Left hindlimb (tissue), 1 donor: ENCODE measurements around the gene GPR32.
A peak's percentile ranks its signal among the peaks of the same experiment; 100 is the strongest.

Experiments
- DNase-seq: peaks from one replicate; pipeline ENCODE4 v3.0.0-alpha.2; 2018

The GPR32 gene

DNA sequence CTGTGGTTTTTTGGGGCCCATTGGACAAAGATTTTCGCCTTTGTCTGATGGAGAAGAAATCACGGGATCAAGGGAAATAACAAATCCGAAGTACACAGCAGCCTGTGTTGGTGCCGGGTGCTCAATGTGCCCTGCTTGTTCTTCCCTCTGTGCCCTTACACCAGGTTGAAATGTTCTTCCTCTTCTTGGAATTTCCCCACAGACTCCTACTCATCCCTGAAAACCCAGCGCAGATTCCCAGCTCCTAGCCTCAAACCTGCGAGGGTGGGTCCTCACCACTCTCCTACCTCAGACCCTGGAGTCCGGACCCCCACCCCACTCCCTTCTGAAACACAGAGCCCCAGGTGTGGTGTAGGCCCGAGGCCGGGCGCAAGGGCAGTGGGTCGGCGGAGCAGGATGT, 15.1 kb downstream of the GPR32 start:
- DNase-seq, result no peak

DNA sequence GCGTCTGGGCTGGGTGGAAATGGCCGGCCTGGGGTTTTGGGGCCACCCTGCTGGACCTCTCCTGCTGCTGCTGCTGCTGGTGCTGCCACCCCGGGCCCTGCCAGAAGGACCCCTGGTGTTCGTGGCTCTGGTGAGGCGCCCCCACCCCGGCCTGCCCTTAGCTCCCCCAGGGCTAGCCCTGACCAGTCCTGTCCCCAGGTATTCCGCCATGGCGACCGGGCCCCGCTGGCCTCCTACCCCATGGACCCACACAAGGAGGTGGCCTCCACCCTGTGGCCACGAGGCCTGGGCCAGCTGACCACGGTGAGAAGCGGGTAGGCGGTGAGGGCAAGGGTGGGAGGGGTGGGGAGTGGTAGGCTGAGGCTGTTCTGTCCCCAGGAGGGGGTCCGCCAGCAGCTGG, 20.1 kb downstream of the GPR32 start, which contains the start of gene ACP4:
TSS of gene ACP4 (plus strand) at position 20 of the 400 bp plus-strand sequence. CDS start at position 20, 0 bp downstream.
- no peak for DNase-seq

DNA sequence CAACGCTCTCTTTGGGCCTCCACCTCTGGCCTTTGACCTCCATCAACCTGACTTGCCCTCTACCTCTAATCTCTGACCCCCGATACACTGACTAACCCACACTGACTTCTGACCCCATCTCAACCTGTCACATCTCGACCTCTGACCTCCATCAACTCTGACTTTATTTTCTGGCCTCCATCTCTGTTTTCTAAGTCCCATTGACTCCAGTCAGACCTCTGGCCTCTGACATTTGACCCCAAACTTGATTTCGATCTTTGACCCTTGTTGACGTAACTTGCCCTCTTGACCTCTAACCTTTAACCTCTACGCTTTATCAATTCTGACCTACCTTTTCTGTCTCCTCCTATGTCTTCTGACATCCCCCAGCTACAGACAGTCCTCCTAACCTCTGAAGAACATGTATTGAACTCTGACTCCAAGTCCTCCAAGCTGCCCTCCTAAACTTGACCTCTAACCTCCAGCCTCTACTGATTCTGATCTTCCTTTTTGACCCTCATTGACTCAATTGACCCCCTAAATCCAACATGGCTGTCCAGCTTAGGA, 20.7 kb downstream of the GPR32 start:
- no peak for DNase-seq

DNA sequence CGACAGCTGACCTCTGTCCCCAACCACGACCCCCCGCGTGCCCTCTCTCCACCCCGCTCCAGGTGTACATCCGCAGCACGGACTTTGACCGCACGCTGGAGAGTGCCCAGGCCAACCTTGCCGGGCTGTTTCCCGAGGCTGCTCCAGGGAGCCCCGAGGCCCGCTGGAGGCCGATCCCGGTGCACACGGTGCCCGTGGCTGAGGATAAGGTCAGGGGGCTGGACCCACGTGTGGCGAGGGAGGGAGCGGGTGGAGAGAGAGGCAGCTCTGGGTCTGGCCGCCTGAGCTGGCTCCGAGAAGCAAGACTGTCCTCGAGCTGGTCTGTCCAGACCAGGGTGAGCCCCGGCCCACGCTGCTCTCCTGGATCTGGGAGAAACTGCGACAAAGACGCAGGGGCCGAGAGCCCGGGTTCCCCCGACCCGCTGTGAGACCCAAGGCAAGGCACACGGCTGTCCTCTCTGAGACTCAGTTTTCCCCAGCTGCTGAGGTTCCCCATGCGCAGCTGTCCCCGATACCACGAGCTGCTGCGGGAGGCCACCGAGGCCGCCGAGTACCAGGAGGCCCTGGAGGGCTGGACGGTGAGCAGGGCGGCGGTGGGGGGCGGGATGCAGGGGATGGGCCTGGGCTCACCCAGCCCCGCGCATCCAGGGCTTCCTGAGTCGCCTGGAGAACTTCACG, 21.5 kb downstream of the GPR32 start:
- DNase-seq, result no peak

DNA sequence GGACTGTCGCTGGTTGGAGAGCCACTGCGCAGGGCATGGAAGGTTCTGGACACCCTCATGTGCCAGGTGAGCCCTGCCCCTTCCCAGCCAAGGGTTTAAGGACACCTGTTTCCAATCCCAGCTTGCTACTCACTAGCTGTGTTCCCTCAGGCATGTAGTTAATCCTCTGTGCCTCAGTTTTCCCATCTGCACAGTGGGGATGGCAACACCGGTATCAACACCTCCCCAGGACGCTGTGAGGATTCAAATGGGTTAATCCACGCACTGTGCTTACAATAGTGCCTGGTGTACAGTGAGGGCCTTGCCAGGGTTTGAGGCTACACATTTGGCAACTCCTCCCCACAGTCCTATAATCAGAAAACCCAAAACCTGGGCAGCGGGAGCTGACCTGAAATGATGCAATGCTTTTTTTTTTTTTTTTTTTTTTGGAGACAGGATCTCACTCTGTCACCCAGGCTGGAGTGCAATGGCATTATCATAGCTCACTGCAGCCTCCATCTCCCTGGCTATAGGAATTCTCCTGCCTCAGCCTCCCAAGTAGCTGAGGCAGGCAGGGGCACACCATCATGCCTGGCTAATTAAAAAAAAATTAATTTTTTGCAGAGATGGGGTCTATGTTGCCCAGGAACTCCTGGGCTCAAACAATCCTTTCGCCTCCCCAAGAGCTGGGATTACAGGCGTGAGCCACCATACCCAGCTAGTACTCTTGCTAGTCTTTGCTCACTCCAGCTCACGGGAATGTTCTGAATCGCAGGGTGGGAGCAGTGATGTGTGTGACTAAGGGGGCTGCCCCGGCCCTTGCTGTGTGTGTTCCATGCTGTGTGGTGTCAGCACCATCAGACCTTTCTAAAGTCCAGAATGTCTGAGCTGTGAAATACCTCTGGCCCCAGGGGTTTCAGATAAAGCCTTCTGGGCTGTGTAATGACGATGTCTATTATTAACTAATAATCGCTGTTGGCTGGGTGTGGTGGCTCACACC, 22.3 kb downstream of the GPR32 start:
- DNase-seq, result no peak

DNA sequence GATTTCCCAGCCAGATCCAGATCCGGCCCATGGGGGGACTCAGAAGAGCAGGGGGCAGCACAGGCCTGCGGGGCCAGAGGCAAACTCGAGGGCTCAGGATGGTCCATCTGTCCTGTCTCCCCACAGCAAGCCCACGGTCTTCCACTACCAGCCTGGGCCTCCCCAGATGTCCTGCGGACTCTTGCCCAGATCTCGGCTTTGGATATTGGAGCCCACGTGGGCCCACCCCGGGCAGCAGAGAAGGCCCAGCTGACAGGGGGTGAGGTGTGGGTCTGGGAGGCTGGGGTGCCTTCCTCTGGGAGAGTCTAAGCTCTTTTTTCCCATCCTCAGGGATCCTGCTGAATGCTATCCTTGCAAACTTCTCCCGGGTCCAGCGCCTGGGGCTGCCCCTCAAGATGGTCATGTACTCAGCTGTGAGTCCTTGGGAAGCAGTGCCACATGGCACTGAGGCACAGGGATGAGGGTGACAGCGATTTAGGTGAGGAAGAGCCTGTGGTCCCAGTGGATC, 23.3 kb downstream of the GPR32 start:
- no peak for DNase-seq

DNA sequence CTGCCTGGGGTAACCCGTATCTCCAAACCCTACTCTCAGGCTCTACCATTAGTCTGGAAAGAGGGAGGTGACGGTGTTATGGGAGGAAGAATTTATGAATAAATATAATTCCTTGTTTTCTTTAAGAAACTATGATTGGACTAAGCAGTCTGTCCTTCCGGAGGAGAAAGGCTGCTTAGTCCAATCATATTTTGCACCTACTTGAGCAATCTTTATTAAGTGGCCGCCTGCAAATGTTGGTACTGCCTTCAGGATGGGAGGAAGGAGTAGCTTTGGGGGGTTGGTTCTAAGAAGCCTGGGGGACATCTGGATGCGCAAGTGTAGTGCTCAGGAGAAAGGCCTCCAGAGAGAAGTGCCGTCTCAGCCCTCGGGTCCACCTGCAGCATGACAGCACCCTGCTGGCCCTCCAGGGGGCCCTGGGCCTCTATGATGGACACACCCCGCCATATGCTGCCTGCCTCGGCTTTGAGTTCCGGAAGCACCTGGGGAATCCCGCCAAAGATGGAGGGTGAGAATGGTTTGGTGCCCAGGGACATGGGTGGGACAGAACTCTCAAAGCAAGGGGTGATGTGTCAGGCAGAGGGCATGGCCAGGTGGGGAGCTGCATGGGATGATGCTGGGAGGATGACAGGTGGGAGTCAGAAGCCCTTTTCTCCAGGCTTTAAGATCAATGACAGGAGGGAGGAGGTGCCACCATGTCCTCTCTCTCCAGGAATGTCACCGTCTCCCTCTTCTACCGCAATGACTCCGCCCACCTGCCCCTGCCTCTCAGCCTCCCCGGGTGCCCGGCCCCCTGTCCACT, 24.0 kb downstream of the GPR32 start:
- DNase-seq, result no peak

DNA sequence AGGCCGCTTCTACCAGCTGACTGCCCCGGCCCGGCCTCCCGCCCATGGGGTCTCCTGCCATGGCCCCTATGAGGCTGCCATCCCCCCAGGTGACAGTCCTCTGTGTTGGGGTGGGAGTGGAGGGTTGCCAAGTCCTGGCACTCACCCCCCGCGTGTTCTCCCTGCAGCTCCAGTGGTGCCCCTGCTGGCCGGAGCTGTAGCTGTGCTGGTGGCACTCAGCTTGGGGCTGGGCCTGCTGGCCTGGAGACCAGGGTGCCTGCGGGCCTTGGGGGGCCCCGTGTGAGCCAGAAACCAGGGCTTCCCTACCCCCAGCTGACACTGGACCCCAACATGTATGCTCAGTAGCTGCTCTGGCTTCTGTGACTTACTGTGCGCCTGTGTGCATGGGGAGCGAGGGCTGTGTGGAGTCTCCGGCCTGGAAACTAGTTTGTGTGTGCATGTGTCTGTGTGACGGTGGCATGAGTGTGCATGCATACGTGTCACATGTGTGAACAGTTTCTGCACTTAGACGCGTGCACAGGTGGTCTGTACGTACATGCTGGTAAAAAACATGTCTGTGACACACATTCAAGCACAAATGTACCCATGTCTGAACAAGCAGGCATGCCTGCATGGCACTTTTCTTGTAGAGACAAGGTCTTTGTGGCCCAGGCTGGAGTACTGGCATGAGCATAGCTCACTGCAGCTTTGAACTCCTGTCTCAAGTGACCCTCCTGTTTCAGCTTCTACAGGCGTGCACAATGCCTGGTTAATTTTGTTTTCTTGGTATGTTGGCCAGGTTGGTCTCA, 24.8 kb downstream of the GPR32 start:
- no peak for DNase-seq

DNA sequence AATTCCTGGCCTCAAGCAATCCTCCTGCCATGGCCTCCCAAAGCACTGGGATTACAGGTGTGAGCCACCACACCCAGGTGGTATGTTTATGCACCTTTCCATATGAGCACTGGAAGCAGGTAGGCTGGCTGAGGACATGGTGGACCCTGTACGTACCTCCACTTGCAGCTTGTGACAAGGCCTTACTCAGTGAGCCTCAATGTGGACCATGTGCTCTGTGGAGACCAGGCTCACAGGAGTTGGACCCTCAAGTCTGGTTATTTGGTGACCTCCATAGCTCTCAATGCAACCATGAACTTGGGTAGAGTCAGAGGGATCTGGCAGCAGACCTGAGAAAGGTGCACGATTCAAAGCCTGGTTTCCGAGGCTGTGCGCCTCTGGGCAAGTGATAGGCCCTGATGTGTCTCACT, 25.4 kb downstream of the GPR32 start:
- DNase-seq, result no peak

DNA sequence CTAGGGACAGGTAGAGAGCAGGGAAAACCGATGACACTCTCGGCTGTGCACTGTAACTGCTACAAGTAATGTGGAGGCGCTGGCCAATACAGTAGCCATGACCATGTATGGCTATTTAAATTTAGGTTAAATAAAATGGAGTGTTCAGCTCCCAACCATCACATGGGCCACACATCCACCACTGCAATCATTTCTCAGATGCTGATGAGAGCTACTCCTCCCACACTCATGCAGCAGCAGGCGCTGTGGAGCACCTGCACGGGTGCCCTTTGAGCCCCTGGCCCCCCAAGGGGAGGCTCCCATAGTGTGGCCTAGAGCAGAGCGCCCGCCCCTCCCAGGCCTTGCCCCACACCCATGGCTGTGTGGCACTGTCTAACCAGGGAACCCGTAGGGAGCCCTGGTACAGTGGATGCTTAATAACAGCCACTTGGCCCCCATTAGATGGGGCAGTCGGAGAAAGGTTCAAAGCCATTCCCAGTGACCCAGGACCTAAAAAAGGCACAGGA, 25.9 kb downstream of the GPR32 start:
- no peak for DNase-seq

DNA sequence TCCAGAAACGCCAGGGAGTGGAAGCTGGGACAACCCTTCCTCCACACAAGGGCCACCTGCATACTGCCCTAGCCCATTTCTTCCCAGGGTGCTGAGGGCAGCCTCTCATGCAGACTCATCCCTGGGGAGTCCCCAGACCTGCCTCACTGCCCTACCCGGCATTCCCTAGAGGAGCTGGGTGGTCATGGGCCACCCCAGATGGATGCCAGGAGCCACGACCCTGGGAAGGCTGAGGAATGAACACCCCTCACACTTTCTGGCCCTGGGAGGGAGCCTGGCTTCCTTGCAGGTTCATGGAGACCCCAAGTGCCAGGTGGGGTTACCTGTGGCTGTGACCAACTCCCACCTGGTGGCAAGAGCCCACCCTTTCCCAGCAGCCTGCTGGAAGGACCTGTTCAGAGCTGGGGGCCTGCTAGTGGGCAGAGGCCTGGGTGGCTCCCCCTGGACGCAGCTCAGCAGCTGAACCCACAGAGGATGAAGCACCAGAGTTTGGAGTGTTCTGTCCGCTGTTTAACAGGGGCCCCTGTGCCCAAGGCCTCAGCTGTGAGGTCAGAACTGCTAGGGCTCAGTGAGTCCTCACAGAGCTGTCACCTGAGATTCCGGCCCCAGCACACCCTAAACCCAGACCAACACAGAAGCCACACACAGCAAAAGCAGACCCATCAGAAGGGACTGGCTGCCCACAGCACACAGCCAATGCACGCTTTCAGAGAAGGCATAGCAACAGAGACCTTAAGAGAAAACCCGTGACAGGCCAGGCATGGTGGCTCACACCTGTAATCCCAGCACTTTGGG, 26.6 kb downstream of the GPR32 start:
- DNase-seq, result no peak

DNA sequence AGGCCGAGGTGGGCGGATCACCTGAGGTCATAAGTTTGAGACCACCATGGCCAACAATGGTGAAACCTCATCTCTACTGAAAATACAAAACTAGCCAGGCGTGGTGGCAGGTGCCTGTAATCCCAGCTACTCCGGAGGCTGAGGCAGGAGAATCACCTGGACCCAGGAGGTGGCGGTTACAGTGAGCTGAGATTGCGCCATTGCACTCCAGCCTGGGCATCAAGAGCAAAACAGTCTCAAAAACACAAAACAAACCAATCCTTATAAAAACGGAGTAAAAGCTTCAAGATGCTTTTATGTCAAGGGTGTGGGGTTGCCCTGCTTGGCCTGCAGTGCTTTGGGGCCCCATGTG, 27.1 kb downstream of the GPR32 start:
- no peak for DNase-seq

DNA sequence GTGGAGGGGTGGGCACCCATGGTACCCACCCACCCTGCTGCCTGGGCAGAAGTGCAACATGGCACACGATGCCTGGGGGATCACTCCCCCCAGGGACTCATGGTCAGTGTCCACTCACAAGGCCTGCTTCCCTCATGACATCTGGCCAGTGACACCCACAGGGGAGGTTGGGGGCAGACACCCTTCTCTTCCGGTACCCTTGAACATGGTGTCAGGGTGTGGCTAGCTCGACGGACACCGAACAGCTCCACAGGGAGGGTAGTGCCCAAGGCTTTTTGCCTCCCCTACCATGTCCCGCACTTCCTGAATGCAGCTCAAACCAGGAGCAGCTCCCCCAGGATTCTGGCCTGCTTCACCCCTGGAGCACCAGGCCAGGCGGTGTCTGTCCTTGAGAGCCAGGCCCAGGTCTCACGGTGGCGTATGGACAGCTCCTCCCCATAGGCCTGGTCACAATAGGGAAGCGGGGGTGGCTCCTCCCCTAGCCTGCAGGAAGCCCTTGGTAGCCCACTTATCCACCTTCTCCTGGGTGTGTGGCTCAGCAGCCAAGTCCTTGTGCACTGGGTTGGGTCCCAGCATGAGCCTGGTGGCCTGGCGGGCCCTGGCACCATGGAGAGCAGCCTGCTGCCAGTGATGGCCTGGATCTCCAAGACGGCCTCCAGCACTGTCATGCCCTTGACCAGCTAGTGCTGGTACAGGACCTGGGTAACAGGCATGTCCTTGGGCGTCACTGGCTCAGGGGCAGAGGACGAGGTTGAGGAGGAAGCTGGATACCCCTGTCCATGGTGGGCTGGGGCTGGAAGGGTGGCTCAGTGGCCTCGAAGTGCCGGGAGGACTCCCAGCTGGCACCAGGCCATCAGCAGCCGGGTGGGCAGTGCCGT, 27.8 kb downstream of the GPR32 start:
- DNase-seq, result no peak

DNA sequence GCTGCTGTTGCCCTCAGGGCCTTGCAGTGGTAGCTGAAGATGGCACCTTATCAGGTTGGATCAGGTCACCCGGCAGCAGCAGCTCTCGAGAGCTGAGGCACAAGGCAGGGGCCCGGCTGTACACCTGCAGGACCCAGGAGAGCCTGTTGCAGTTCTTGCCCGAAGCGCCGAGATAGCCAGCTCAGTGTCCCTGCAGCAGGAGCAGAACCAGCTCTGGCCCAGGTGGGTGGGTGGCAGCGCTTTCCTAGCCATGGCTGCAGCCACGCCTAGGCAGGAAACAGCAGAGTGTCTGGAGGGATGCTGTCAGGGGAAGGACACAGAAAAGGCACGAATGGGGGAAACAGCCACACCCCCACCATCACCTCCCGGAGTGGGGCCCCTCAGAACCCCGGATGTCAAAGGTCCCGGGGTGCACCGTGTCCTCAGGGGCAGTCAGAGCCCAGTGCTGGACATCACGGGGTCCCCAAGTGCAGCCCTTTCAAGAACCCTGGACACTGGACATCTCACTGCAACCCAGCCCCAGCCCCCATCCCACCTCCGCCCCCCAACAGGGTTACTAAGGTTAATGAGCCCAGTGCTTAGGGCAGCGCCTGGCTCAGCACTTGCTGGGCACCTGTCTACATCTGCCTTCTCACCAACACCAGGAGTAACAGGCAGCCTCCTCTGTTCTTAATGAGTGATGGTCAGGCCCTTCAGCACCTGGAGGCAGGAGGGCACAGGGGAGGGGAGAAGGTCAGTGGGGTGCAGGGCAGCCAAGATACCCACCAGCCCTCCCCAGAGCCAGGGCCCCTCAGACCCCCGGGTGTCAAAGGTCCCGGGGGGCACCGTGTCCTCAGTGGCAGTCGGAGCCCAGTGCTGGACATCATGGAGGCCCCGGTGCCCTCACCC, 28.6 kb downstream of the GPR32 start:
- no peak for DNase-seq

DNA sequence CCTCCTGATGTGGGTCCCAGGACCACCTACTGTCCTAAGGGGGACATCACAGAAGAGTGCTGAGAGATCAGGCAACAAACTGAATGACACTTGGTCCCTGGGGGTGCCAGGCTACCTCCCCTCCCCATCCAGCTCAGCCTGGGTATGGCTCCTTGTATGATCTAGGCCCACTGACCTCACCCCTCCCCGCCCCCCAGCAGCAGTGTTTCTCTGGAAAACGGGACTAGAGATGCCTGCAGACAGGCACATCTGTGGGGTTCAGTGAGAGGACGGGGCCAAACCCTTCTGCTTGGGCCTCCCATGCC, 29.2 kb downstream of the GPR32 start:
- no peak for DNase-seq

DNA sequence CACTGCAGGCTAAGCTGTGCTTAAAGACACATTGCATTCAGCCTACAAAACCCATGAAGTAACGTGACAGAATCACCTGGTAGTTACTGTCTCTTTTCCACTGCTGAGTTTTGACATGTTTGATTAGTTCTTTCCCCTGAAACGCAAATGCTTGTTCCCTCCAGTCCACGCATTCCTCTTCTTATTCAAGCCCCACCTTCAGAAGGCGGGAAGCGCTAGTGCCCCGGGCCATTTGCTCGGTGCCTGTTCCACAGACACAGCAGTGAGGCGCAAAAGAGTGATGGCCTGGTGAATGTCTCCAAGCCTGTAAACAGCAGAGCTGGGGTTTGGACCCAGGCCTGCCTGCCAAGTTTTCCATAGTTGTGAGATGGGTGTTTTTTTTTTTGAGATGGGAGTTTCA, 30.8 kb downstream of the GPR32 start:
- no peak for DNase-seq

DNA sequence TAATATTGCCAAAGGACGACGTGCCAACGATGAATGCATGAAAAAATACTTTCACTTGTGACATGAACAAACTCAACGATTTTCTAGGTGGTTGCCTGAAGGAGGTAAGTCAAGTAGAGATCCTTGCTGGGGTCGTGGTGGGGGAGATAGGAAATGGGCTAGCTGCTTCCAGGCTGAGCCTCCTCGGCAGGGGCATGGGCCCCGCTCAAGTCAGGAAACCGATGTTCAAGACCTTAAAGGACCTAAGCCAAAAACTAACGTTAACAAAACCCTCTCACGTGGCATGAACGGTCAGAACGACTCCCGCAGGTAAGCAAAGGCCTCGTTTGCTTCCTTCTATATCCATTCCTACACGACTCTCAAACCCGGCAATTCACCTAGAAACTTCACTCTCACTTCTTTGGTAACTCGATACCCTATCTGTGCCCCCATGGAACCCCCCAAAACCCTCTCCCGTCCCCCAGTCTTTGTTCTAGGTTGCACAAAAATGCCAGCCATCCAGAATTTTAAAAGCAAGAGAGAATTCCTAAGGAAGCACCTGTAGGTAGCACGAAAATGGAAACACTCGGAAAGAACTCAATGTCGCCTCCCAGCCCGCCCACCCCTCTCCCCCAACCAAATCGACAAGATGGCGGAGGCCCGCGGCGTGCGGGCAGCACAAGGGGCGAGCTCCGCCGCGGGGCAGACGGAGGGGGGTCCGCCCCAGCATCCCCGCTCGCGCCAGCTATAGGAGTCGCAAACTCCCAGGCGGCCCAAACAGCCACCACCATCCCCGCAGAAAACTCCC, 33.6 kb downstream of the GPR32 start:
- DNase-seq, result peak; percentile 56
